ENCODE data around the gene PSKH1. TPM values are rescaled to one million over a fixed set of nuclear protein-coding genes. Genes with fewer than 3 reads are reported as not detected.
"Not testable (repeated sequence)": the region's sequence is repeated elsewhere in the genome, so short reads cannot be mapped to it uniquely, and the experiment has no call there.

PSKH1 gene
- total RNA-seq, 1 donor from 2014 or later: 19.5 TPM

DNA sequence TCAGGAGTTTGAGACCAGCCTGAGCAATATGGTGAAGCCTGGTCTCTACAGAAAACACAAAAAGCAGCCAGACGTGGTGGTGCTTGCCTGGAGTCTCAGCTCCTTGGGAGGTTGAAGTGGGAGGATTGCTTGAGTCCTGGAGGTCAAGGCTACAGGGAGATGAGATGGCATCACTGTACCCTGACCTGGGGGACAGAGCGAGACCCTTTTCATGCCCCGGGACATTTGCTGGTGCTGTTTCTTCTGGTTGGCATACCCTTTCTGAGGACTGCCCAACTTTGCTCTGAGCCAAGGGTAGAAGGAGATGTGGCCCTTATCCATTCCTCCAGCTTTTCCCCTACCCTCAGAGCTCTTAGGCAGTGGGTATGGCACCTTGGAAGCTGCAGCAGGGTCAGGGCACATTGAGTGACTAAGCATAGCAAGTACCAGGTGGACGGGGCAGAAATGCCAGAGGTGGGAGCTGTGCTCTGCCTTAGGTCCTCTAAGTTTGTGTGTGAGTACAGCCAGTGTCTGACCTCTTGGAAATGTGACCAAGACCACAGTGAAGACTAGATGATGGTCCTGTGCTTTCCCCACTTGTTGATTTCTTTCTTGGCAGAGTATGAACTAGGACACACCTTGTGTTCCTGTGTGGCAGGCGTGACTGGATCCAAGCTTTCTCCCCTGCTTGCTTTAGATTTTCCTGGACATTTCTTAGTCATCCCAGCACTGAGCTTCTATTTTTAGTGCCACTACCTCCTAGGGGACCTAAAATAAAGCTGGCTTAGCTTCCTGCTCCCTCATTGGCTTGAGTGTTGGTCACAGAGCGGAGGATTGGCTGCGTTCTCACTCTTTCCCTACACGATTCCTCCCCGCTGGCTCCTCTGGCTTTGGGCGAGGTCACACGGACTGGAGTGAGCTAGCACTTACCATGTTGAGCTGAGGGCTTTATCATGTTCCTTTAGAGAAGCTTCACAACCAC lies 30.2 kb upstream of the PSKH1 start:
- peak; percentile 77 for DNase-seq
- H3K36me3 ChIP-seq: peaks cover 40% of the 10 kb centered on the region
- no peaks in the 10 kb centered on the region for H3K27me3 ChIP-seq (ENCODE audit: low read depth)
- TF ChIP-seq, protein P1, sequence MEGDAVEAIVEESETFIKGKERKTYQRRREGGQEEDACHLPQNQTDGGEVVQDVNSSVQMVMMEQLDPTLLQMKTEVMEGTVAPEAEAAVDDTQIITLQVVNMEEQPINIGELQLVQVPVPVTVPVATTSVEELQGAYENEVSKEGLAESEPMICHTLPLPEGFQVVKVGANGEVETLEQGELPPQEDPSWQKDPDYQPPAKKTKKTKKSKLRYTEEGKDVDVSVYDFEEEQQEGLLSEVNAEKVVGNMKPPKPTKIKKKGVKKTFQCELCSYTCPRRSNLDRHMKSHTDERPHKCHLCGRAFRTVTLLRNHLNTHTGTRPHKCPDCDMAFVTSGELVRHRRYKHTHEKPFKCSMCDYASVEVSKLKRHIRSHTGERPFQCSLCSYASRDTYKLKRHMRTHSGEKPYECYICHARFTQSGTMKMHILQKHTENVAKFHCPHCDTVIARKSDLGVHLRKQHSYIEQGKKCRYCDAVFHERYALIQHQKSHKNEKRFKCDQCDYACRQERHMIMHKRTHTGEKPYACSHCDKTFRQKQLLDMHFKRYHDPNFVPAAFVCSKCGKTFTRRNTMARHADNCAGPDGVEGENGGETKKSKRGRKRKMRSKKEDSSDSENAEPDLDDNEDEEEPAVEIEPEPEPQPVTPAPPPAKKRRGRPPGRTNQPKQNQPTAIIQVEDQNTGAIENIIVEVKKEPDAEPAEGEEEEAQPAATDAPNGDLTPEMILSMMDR (IDR thresholded peaks at IDR 0.05; ENCODE audit: borderline replicate concordance): no peak
- H3K4me1 ChIP-seq: peaks cover 75% of the 10 kb centered on the region
- peak overlapping the region; percentile 93 for H3K27ac ChIP-seq (replicated peaks)
- intact Hi-C loops (cut with micrococcal nuclease): no loop called here
- no peaks in the 10 kb centered on the region for H3K9me3 ChIP-seq (replicated peaks)
- H3K4me3 ChIP-seq: peak overlapping the region; percentile 39

DNA sequence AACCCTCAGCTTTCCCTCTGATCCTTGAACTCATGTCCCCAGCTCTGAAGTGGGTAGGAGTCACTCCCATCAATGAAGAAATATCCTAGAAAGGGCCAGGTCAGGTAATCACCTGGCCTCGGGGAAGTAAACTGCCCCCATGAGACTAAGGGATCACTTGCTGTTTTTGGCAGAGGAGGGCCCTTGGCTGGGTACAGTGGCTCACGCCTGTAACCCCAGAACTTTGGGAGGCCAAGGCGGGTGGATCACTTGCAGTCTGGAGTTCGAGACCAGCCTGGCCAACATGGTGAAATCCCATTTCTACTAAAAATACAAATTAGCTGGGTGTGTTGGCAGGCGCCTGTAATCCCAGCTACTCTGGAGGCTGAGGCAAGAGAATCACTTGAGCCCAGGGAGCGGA lies 29.0 kb upstream of the PSKH1 start:
- intact Hi-C loops (cut with micrococcal nuclease); H3K9me3 ChIP-seq (replicated peaks); H3K27me3 ChIP-seq (ENCODE audit: low read depth); DNase-seq: not testable (repeated sequence)
- Histone ChIP-seq H3K4me1 (peaks cover 63% of the 10 kb centered on the region), H3K36me3 (peaks cover 51% of the 10 kb centered on the region), H3K4me3 (peak overlapping the region; percentile 39), H3K27ac (replicated peaks) (peak overlapping the region; percentile 93)

DNA sequence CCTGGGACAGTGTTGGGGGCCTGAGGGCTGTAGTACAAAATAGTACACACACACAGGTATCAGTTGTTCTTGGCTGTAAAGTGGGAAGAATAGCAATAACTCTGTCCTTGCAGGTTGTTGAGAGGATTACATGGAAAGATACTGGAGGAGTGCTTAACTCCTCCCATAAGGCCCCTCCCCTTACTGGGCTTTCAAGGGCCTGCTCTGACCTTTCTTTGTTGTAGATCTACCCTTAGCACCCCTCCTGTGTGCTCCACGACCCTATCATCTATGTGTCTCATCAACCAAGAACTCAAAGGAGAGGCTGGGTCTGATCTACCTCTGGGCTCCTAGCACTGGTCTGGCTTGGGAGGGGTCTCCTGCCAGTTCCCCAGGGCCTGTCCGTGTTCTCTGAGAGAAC lies 28.5 kb upstream of the PSKH1 start:
- TF ChIP-seq, protein P1 (IDR thresholded peaks at IDR 0.05; ENCODE audit: borderline replicate concordance): no peak
- intact Hi-C loops (cut with micrococcal nuclease): no loop called here
- no peak for DNase-seq
- Histone ChIP-seq H3K27me3 (ENCODE audit: low read depth) (no peaks in the 10 kb centered on the region), H3K36me3 (peaks cover 55% of the 10 kb centered on the region), H3K27ac (replicated peaks) (peak overlapping the region; percentile 93), H3K9me3 (replicated peaks) (no peaks in the 10 kb centered on the region), H3K4me3 (no peak overlapping the region), H3K4me1 (peaks cover 58% of the 10 kb centered on the region)

DNA sequence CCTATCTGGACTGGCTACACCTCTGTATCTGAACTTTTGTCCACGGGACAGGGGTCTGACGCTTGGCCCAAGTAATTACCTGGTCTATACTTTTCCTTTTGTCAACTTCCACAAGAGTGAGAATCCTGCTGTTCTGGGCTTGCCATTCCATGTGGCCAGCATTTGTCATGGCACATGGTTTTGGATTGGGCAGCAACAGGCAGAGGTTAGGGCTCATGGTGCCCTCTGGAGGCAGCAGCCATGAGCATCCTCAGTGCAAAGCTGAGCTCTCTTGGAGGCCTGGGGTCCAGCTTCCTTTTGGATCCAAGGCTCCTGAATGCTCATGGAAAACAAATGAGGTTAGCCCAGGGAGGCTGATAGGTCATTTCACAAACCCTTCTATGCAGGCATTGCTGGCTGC lies 27.7 kb upstream of the PSKH1 start:
- no peak for DNase-seq
- Histone ChIP-seq H3K27ac (replicated peaks) (peak overlapping the region; percentile 93), H3K4me1 (peaks cover 51% of the 10 kb centered on the region), H3K36me3 (peaks cover 58% of the 10 kb centered on the region), H3K27me3 (ENCODE audit: low read depth) (no peaks in the 10 kb centered on the region), H3K9me3 (replicated peaks) (no peaks in the 10 kb centered on the region), H3K4me3 (no peak overlapping the region)
- TF ChIP-seq, protein P1 (IDR thresholded peaks at IDR 0.05; ENCODE audit: borderline replicate concordance): peak; percentile 42
- intact Hi-C loops (cut with micrococcal nuclease): no loop called here

DNA sequence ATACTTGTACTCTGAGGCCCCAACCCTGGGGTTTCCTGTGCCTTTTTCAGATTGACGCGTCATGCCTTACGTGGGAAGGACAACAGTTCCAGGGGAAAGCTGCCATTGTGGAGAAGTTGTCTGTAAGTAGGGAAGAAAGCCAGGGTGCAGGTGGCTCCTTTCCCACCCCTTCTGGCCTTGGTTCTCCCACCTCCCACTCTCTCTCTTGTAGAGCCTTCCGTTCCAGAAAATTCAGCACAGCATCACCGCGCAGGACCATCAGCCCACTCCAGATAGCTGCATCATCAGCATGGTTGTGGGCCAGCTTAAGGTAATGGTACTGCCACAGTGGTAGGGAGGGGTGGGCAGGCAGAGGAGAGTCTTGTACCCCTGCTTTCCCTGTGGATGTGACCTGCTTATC lies 24.8 kb upstream of the PSKH1 start:
- intact Hi-C loops (cut with micrococcal nuclease): no loop called here
- no peak for DNase-seq
- no peak overlapping the region for H3K4me3 ChIP-seq
- peaks cover 70% of the 10 kb centered on the region for H3K36me3 ChIP-seq
- no peak overlapping the region for H3K27ac ChIP-seq (replicated peaks)
- peaks cover 30% of the 10 kb centered on the region for H3K4me1 ChIP-seq
- H3K27me3 ChIP-seq (ENCODE audit: low read depth): no peaks in the 10 kb centered on the region
- H3K9me3 ChIP-seq (replicated peaks): no peaks in the 10 kb centered on the region
- TF ChIP-seq, protein P1 (IDR thresholded peaks at IDR 0.05; ENCODE audit: borderline replicate concordance): no peak

DNA sequence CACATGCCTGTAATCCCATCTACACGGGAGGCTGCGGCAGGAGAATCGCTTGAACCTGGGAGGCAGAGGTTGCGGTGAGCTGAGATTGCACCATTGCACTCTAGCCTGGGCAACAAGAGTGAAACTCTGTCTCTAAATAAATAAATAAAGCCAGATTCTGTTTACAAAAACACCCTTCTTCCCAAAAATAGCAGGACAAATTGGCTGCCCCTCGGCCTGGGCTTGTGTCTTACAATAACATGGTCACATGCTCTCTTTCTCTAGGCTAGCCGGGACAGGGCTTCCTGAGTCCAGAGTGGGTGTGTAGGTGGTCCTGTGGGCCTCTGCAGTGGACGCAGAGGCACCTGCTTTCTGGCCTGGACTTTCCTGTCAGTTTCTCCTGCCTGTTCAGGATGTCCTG lies 23.4 kb upstream of the PSKH1 start:
- intact Hi-C loops (cut with micrococcal nuclease): no loop called here
- H3K4me3 ChIP-seq: no peak overlapping the region
- H3K9me3 ChIP-seq (replicated peaks): no peaks in the 10 kb centered on the region
- no peak for DNase-seq
- no peaks in the 10 kb centered on the region for H3K27me3 ChIP-seq (ENCODE audit: low read depth)
- TF ChIP-seq, protein P1 (IDR thresholded peaks at IDR 0.05; ENCODE audit: borderline replicate concordance): no peak
- no peak overlapping the region for H3K27ac ChIP-seq (replicated peaks)
- peaks cover 70% of the 10 kb centered on the region for H3K36me3 ChIP-seq
- H3K4me1 ChIP-seq: peaks cover 30% of the 10 kb centered on the region
